Measurements from ENCODE around the gene TTC13. TPM values are rescaled to one million over a fixed set of nuclear protein-coding genes. Genes with fewer than 3 reads are reported as not detected.

The TTC13 gene
- total RNA-seq, 1 experiment from 2014 or later, result 11.9 TPM

GRCh38 chr1:230909974-230910754 is 68.5 kb downstream of the TTC13 start:
- DNase-seq (ENCODE audit: low read depth), result no peak

GRCh38 chr1:230907472-230908205 is 71.0 kb downstream of the TTC13 start:
- no peak for DNase-seq (ENCODE audit: low read depth)

GRCh38 chr1:230906226-230906625 is 72.4 kb downstream of the TTC13 start:
- no peak for DNase-seq (ENCODE audit: low read depth)

- DNase-seq (ENCODE audit: low read depth), result peak; percentile 89
Observed at GRCh38 chr1:230905733-230906132, 72.9 kb downstream of the TTC13 start.

- no peak for DNase-seq (ENCODE audit: low read depth)
Observed at GRCh38 chr1:230902349-230902923, 76.2 kb downstream of the TTC13 start.

- DNase-seq (ENCODE audit: low read depth), result no peak
Observed at GRCh38 chr1:230901671-230902070, 77.0 kb downstream of the TTC13 start.

GRCh38 chr1:230900984-230901383 is 77.7 kb downstream of the TTC13 start:
- no peak for DNase-seq (ENCODE audit: low read depth)

- DNase-seq (ENCODE audit: low read depth), result no peak
Observed at GRCh38 chr1:230899841-230900251, 78.8 kb downstream of the TTC13 start.

GRCh38 chr1:230898748-230899147 is 79.9 kb downstream of the TTC13 start:
- DNase-seq (ENCODE audit: low read depth), result no peak

GRCh38 chr1:230898144-230898543 is 80.5 kb downstream of the TTC13 start:
- no peak for DNase-seq (ENCODE audit: low read depth)

GRCh38 chr1:230896779-230897178 is 81.9 kb downstream of the TTC13 start:
- DNase-seq (ENCODE audit: low read depth), result no peak

GRCh38 chr1:230895452-230895851 is 83.2 kb downstream of the TTC13 start:
- no peak for DNase-seq (ENCODE audit: low read depth)

- no peak for DNase-seq (ENCODE audit: low read depth)
Observed at GRCh38 chr1:230894664-230895063, 84.0 kb downstream of the TTC13 start.

- DNase-seq (ENCODE audit: low read depth), result no peak
Observed at GRCh38 chr1:230894032-230894431, 84.6 kb downstream of the TTC13 start.

- DNase-seq (ENCODE audit: low read depth), result no peak
Observed at GRCh38 chr1:230892018-230892491, 86.6 kb downstream of the TTC13 start.

- DNase-seq (ENCODE audit: low read depth), result peak; percentile 36
Observed at GRCh38 chr1:230891413-230891812, 87.2 kb downstream of the TTC13 start.

- DNase-seq (ENCODE audit: low read depth), result no peak
Observed at GRCh38 chr1:230884646-230885045, 94.0 kb downstream of the TTC13 start.

- DNase-seq (ENCODE audit: low read depth), result no peak
Observed at GRCh38 chr1:230883967-230884366, 94.7 kb downstream of the TTC13 start.

GRCh38 chr1:230879778-230880177 is 98.9 kb downstream of the TTC13 start:
- no peak for DNase-seq (ENCODE audit: low read depth)

- no peak for DNase-seq (ENCODE audit: low read depth)
Observed at GRCh38 chr1:230878591-230878990, 100.1 kb downstream of the TTC13 start.

- DNase-seq (ENCODE audit: low read depth), result no peak
Observed at GRCh38 chr1:230877924-230878590, 100.6 kb downstream of the TTC13 start.

All from HT1080 (cell line).